ENCODE data around the gene SPNS2.

The SPNS2 gene

GRCh38 chr17:4518901-4519300, 20.2 kb downstream of the SPNS2 start:
- FAIRE-seq (no peak), DNase-seq (ENCODE audit: insufficient read length, low spot score) (no peak)

- FAIRE-seq: no peak
- DNase-seq (ENCODE audit: insufficient read length, low spot score): no peak
Observed at GRCh38 chr17:4519361-4519788, 20.7 kb downstream of the SPNS2 start.

GRCh38 chr17:4520060-4520893, 21.6 kb downstream of the SPNS2 start:
- no peak for FAIRE-seq
- DNase-seq (ENCODE audit: insufficient read length, low spot score): no peak

GRCh38 chr17:4520894-4521600, 22.4 kb downstream of the SPNS2 start:
- FAIRE-seq (no peak), DNase-seq (ENCODE audit: insufficient read length, low spot score) (no peak)

- no peak for FAIRE-seq
- DNase-seq (ENCODE audit: insufficient read length, low spot score): no peak
Observed at GRCh38 chr17:4522661-4523060, 24.0 kb downstream of the SPNS2 start.

GRCh38 chr17:4523946-4524345, 25.3 kb downstream of the SPNS2 start:
- FAIRE-seq (no peak), DNase-seq (ENCODE audit: insufficient read length, low spot score) (no peak)

- DNase-seq (ENCODE audit: insufficient read length, low spot score) (no peak), FAIRE-seq (no peak)
Observed at GRCh38 chr17:4525691-4526397, 27.2 kb downstream of the SPNS2 start.

GRCh38 chr17:4527134-4527533, 28.5 kb downstream of the SPNS2 start:
- no peak for FAIRE-seq
- no peak for DNase-seq (ENCODE audit: insufficient read length, low spot score)

- no peak for FAIRE-seq
Observed at GRCh38 chr17:4527566-4528125, 29.0 kb downstream of the SPNS2 start.

GRCh38 chr17:4529533-4530152, 31.0 kb downstream of the SPNS2 start:
- DNase-seq (ENCODE audit: insufficient read length, low spot score) (no peak), FAIRE-seq (no peak)

More at GRCh38 chr17:4527566-4528125, 29.0 kb downstream of the SPNS2 start:
- DNase-seq (ENCODE audit: insufficient read length, low spot score): no peak

GRCh38 chr17:4530799-4531730, 32.4 kb downstream of the SPNS2 start:
- DNase-seq (ENCODE audit: insufficient read length, low spot score): no peak
- no peak for FAIRE-seq

- no peak for FAIRE-seq
- DNase-seq (ENCODE audit: insufficient read length, low spot score): no peak
Observed at GRCh38 chr17:4531988-4532736, 33.5 kb downstream of the SPNS2 start.

- FAIRE-seq (no peak), DNase-seq (ENCODE audit: insufficient read length, low spot score) (no peak)
Observed at GRCh38 chr17:4532860-4533522, 34.3 kb downstream of the SPNS2 start.

GRCh38 chr17:4533523-4534504, 35.1 kb downstream of the SPNS2 start:
- FAIRE-seq (no peak), DNase-seq (ENCODE audit: insufficient read length, low spot score) (no peak)

GRCh38 chr17:4534515-4534914, 35.8 kb downstream of the SPNS2 start:
- FAIRE-seq (no peak), DNase-seq (ENCODE audit: insufficient read length, low spot score) (no peak)

GRCh38 chr17:4534928-4535666, 36.4 kb downstream of the SPNS2 start:
- FAIRE-seq: no peak

More at GRCh38 chr17:4534928-4535666, 36.4 kb downstream of the SPNS2 start:
- DNase-seq (ENCODE audit: insufficient read length, low spot score): no peak

All from HTR-8/SVneo (cell line).